ENCODE results near the gene SLX4IP.
A peak's percentile ranks its signal among the peaks of the same experiment; 100 is the strongest.
"Not testable (repeated sequence)": the region's sequence is repeated elsewhere in the genome, so short reads cannot be mapped to it uniquely, and the experiment has no call there.

SLX4IP gene

GRCh38 chr20:10434832-10435812, at the start of gene SLX4IP:
Gene SLX4IP (plus strand): TSS chr20:10435305. CDS start chr20:10458205, 22,900 bp downstream.
- H3K4me3 ChIP-seq, result peak within 1 kb of the TSS; percentile 95
- DNase-seq (ENCODE audit: low spot score), result peak; percentile 91

GRCh38 chr20:10385850-10386544, 49.1 kb upstream of the SLX4IP start:
- DNase-seq (ENCODE audit: low spot score), result no peak
- no peak for TF ChIP-seq CTCF (IDR thresholded peaks at IDR 0.05)
- Histone ChIP-seq H3K27ac (no peak overlapping the region), H3K4me3 (no peak overlapping the region)

More at GRCh38 chr20:10434832-10435812, at the start of gene SLX4IP:
- no peak for TF ChIP-seq CTCF (IDR thresholded peaks at IDR 0.05)
- H3K27ac ChIP-seq, result peak within 1 kb of the TSS; percentile 78 to 90

GRCh38 chr20:10387686-10388085, 47.4 kb upstream of the SLX4IP start:
- TF ChIP-seq CTCF (IDR thresholded peaks at IDR 0.05), result no peak
- no peak overlapping the region for H3K27ac ChIP-seq
- H3K4me3 ChIP-seq, result no peak overlapping the region
- no peak for DNase-seq (ENCODE audit: low spot score)

GRCh38 chr20:10388597-10388996, 46.5 kb upstream of the SLX4IP start:
- Histone ChIP-seq H3K27ac (no peak overlapping the region), H3K4me3 (no peak overlapping the region)
- no peak for DNase-seq (ENCODE audit: low spot score)
- TF ChIP-seq CTCF (IDR thresholded peaks at IDR 0.05), result no peak

- TF ChIP-seq CTCF (IDR thresholded peaks at IDR 0.05), result no peak
- Histone ChIP-seq H3K27ac (no peak overlapping the region), H3K4me3 (no peak overlapping the region)
- DNase-seq (ENCODE audit: low spot score), result no peak
These were observed 44.4 kb upstream of the SLX4IP start for GRCh38 chr20:10390709-10391108.

GRCh38 chr20:10394752-10395151, 40.4 kb upstream of the SLX4IP start:
- not testable (repeated sequence) for H3K4me3 ChIP-seq; H3K27ac ChIP-seq; DNase-seq (ENCODE audit: low spot score)

- no peak overlapping the region for H3K27ac ChIP-seq
- TF ChIP-seq CTCF (IDR thresholded peaks at IDR 0.05), result no peak
- no peak overlapping the region for H3K4me3 ChIP-seq
- no peak for DNase-seq (ENCODE audit: low spot score)
These were observed 36.2 kb upstream of the SLX4IP start for GRCh38 chr20:10398834-10399369.
